CD4-positive, alpha-beta T cell treated with Interleukin-15 for 1 hour (primary cell): ENCODE measurements around the gene RNU1-3.
"Not testable (repeated sequence)": the region's sequence is repeated elsewhere in the genome, so short reads cannot be mapped to it uniquely, and the experiment has no call there.

Source experiments
- DNase-seq: peaks from one replicate; pipeline ENCODE4 v3.0.0-alpha.2; 2020

RNU1-3 gene

GRCh38 chr1:16636551-16637195 is 30.1 kb downstream of the RNU1-3 start:
- DNase-seq = not testable (repeated sequence)

GRCh38 chr1:16635959-16636358 is 30.8 kb downstream of the RNU1-3 start:
- not testable (repeated sequence) for DNase-seq

GRCh38 chr1:16633540-16634282 is 33.0 kb downstream of the RNU1-3 start:
- DNase-seq = not testable (repeated sequence)

GRCh38 chr1:16632044-16632850 is 34.5 kb downstream of the RNU1-3 start:
- not testable (repeated sequence) for DNase-seq

- DNase-seq = no peak
These were observed 35.3 kb downstream of the RNU1-3 start for GRCh38 chr1:16631248-16632043.

GRCh38 chr1:16630661-16631247 is 36.0 kb downstream of the RNU1-3 start:
- no peak for DNase-seq

- DNase-seq = not testable (repeated sequence)
These were observed 36.7 kb downstream of the RNU1-3 start for GRCh38 chr1:16629916-16630530.

GRCh38 chr1:16628361-16629111 is 38.2 kb downstream of the RNU1-3 start:
- DNase-seq = no peak

- DNase-seq = not testable (repeated sequence)
These were observed 40.3 kb downstream of the RNU1-3 start for GRCh38 chr1:16626409-16626983.

GRCh38 chr1:16625497-16626408 is 41.0 kb downstream of the RNU1-3 start:
- DNase-seq = no peak

GRCh38 chr1:16623812-16624719 is 42.7 kb downstream of the RNU1-3 start:
- DNase-seq = not testable (repeated sequence)

- not testable (repeated sequence) for DNase-seq
These were observed 43.4 kb downstream of the RNU1-3 start for GRCh38 chr1:16623337-16623736.

GRCh38 chr1:16621681-16622315 is 45.0 kb downstream of the RNU1-3 start:
- peak; percentile 16 for DNase-seq

GRCh38 chr1:16621300-16621658 is 45.5 kb downstream of the RNU1-3 start:
- DNase-seq = no peak

- peak; percentile 16 for DNase-seq
These were observed 46.8 kb downstream of the RNU1-3 start for GRCh38 chr1:16619803-16620501.

- no peak for DNase-seq
These were observed 48.0 kb downstream of the RNU1-3 start for GRCh38 chr1:16618719-16619118.
